AG04449 (cell line): ENCODE results near the gene TBCE.
"Not testable (repeated sequence)": the region's sequence is repeated elsewhere in the genome, so short reads cannot be mapped to it uniquely, and the experiment has no call there.

Experiments used
- CTCF ChIA-PET: fragments of 350-600 bp; formaldehyde crosslinking; extraction: SDS; loops from one replicate; lab custom pipeline; 2021; ENCODE audit warnings: antibody characterized with exemption; lab: Yijun Ruan, JAX
- POLR2A ChIA-PET: fragments of 400-600, 350-600 bp; formaldehyde crosslinking; extraction: SDS; loops from one replicate; lab custom pipeline; 2020; ENCODE audit warnings: antibody characterized with exemption, inconsistent platforms; lab: Yijun Ruan, JAX
- DNase-seq: peaks from one replicate; pipeline ENCODE4 v3.0.0-alpha.2; 2010; ENCODE audit warnings: low read depth, low spot score
- H3K4me3 ChIP-seq: 2 replicates; pipeline ENCODE4 v1.5.1; 2011; ENCODE audit warnings: low read depth, mild to moderate bottlenecking, control low read depth, low read length
- CTCF ChIP-seq: IDR thresholded peaks from one replicate; pipeline ENCODE4 v1.5.1; 2011; ENCODE audit warnings: mild to moderate bottlenecking, moderate library complexity, low read length, control low read depth, inconsistent platforms; ENCODE audit not compliant: insufficient read depth; ENCODE audit errors: missing control alignments

The TBCE gene

GRCh38 chr1:235461954-235462353 is 94.7 kb downstream of the TBCE start:
- TF ChIP-seq CTCF: no peak
- no peak for DNase-seq
- POLR2A ChIA-PET: no interaction called here
- no peak overlapping the region for H3K4me3 ChIP-seq
- CTCF ChIA-PET: no interaction called here

- DNase-seq, H3K4me3 ChIP-seq, POLR2A ChIA-PET, CTCF ChIA-PET: not testable (repeated sequence)
These were observed 95.6 kb downstream of the TBCE start for GRCh38 chr1:235462832-235463231.

- CTCF ChIA-PET: no interaction called here
- DNase-seq: no peak
- no peak overlapping the region for H3K4me3 ChIP-seq
- TF ChIP-seq CTCF: no peak
- POLR2A ChIA-PET: no interaction called here
These were observed 97.8 kb downstream of the TBCE start for GRCh38 chr1:235465066-235465465.

GRCh38 chr1:235468004-235468403 is 100.8 kb downstream of the TBCE start:
- no peak overlapping the region for H3K4me3 ChIP-seq
- ChIA-PET CTCF (interaction anchor here (0.6 to 1.0 kb wide), 4 partner anchors 15 to 316 kb away, joined by 3 read pairs; no protein-coding TSS in a partner anchor), POLR2A (no interaction called here)
- DNase-seq: no peak
- no peak for TF ChIP-seq CTCF

GRCh38 chr1:235468970-235469369 is 101.7 kb downstream of the TBCE start:
- ChIA-PET CTCF (interaction anchor here (1.4 kb wide), 1 partner anchor 53 kb away, joined by 4 read pairs; no protein-coding TSS in a partner anchor), POLR2A (no interaction called here)
- TF ChIP-seq CTCF: peak; percentile 1
- no peak for DNase-seq
- no peak overlapping the region for H3K4me3 ChIP-seq

GRCh38 chr1:235469897-235470296 is 102.7 kb downstream of the TBCE start:
- ChIA-PET CTCF (interaction anchor here (1.4 kb wide), 1 partner anchor 54 kb away, joined by 4 read pairs; no protein-coding TSS in a partner anchor), POLR2A (interaction anchor here (0.6 kb wide), 1 partner anchor 62 kb away, joined by 3 read pairs; no protein-coding TSS in a partner anchor)
- H3K4me3 ChIP-seq, DNase-seq: not testable (repeated sequence)

GRCh38 chr1:235470741-235471439 is 103.7 kb downstream of the TBCE start:
- no peak for DNase-seq
- ChIA-PET CTCF (no interaction called here), POLR2A (interaction anchor here (0.6 kb wide), 1 partner anchor 35 kb away, joined by 3 read pairs; no protein-coding TSS in a partner anchor)
- TF ChIP-seq CTCF: no peak
- H3K4me3 ChIP-seq: no peak overlapping the region
